ENCODE data around the gene ZC3HAV1.

- no peak for TF ChIP-seq CTCF (conservative IDR thresholded peaks at IDR 0.05; ENCODE audit: low read depth in 2 of 2)
- no peak for TF ChIP-seq JUNB (IDR thresholded peaks at IDR 0.05; ENCODE audit: unreplicated experiment)
- no peak for TF ChIP-seq EZH2phosphoT487 (IDR thresholded peaks at IDR 0.05; ENCODE audit: unreplicated experiment)
- no peak for TF ChIP-seq POLR2AphosphoS5 (IDR thresholded peaks at IDR 0.05; ENCODE audit: low read depth)
- no peak for TF ChIP-seq CREB1 (CRISPR knock-in tag; IDR thresholded peaks at IDR 0.05; ENCODE audit: low read depth)
- TF ChIP-seq EZH2 (IDR thresholded peaks at IDR 0.05; ENCODE audit: low read depth, unreplicated experiment), result no peak
- TF ChIP-seq, protein P1, sequence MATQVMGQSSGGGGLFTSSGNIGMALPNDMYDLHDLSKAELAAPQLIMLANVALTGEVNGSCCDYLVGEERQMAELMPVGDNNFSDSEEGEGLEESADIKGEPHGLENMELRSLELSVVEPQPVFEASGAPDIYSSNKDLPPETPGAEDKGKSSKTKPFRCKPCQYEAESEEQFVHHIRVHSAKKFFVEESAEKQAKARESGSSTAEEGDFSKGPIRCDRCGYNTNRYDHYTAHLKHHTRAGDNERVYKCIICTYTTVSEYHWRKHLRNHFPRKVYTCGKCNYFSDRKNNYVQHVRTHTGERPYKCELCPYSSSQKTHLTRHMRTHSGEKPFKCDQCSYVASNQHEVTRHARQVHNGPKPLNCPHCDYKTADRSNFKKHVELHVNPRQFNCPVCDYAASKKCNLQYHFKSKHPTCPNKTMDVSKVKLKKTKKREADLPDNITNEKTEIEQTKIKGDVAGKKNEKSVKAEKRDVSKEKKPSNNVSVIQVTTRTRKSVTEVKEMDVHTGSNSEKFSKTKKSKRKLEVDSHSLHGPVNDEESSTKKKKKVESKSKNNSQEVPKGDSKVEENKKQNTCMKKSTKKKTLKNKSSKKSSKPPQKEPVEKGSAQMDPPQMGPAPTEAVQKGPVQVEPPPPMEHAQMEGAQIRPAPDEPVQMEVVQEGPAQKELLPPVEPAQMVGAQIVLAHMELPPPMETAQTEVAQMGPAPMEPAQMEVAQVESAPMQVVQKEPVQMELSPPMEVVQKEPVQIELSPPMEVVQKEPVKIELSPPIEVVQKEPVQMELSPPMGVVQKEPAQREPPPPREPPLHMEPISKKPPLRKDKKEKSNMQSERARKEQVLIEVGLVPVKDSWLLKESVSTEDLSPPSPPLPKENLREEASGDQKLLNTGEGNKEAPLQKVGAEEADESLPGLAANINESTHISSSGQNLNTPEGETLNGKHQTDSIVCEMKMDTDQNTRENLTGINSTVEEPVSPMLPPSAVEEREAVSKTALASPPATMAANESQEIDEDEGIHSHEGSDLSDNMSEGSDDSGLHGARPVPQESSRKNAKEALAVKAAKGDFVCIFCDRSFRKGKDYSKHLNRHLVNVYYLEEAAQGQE (IDR thresholded peaks at IDR 0.05; ENCODE audit: unreplicated experiment), result no peak
- TF ChIP-seq ZNF331 (CRISPR knock-in tag; IDR thresholded peaks at IDR 0.05; ENCODE audit: low read depth), result no peak
- TF ChIP-seq STAT1 (IDR thresholded peaks at IDR 0.05; ENCODE audit: unreplicated experiment), result no peak
- TF ChIP-seq, protein P2, sequence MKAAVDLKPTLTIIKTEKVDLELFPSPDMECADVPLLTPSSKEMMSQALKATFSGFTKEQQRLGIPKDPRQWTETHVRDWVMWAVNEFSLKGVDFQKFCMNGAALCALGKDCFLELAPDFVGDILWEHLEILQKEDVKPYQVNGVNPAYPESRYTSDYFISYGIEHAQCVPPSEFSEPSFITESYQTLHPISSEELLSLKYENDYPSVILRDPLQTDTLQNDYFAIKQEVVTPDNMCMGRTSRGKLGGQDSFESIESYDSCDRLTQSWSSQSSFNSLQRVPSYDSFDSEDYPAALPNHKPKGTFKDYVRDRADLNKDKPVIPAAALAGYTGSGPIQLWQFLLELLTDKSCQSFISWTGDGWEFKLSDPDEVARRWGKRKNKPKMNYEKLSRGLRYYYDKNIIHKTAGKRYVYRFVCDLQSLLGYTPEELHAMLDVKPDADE (IDR thresholded peaks at IDR 0.05), result no peak
- TF ChIP-seq ZNF114 (CRISPR knock-in tag; IDR thresholded peaks at IDR 0.05), result no peak
- TF ChIP-seq NANOG (IDR thresholded peaks at IDR 0.05; ENCODE audit: borderline replicate concordance), result no peak
Observed at GRCh38 chr7:139046143-139046542, 63.4 kb downstream of the ZC3HAV1 start.
